Measurements from ENCODE around the gene PSME3.

GRCh38 chr17:42872251-42872965 is 39.2 kb downstream of the PSME3 start:
- TF ChIP-seq, protein P1, sequence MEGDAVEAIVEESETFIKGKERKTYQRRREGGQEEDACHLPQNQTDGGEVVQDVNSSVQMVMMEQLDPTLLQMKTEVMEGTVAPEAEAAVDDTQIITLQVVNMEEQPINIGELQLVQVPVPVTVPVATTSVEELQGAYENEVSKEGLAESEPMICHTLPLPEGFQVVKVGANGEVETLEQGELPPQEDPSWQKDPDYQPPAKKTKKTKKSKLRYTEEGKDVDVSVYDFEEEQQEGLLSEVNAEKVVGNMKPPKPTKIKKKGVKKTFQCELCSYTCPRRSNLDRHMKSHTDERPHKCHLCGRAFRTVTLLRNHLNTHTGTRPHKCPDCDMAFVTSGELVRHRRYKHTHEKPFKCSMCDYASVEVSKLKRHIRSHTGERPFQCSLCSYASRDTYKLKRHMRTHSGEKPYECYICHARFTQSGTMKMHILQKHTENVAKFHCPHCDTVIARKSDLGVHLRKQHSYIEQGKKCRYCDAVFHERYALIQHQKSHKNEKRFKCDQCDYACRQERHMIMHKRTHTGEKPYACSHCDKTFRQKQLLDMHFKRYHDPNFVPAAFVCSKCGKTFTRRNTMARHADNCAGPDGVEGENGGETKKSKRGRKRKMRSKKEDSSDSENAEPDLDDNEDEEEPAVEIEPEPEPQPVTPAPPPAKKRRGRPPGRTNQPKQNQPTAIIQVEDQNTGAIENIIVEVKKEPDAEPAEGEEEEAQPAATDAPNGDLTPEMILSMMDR (IDR thresholded peaks at IDR 0.05; ENCODE audit: insufficient read depth, low read length, poor library complexity, severe bottlenecking), result no peak
- no peak for TF ChIP-seq EZH2phosphoT487 (conservative IDR thresholded peaks at IDR 0.05; ENCODE audit: low read length)

Data from SU-DHL-6 (cell line).